ENCODE measurements around the gene NPEPL1.

The NPEPL1 gene

GRCh38 chr20:58685988-58686387 is 6.6 kb upstream of the NPEPL1 start:
- no peak for DNase-seq

- no peak for DNase-seq
Observed at GRCh38 chr20:58688414-58688813, 4.2 kb upstream of the NPEPL1 start.

- no peak for DNase-seq
Observed at GRCh38 chr20:58688840-58689239, 3.8 kb upstream of the NPEPL1 start.

GRCh38 chr20:58690396-58691135 is 2.0 kb upstream of the NPEPL1 start:
- no peak for DNase-seq

GRCh38 chr20:58691773-58692578 is 624 bp upstream of the NPEPL1 start:
- DNase-seq = peak in 1 of 5 experiments; percentile 7

- peak in 1 of 5 experiments; percentile 35 for DNase-seq
Observed at GRCh38 chr20:58693226-58694006, 816 bp downstream of the NPEPL1 start.

- DNase-seq = no peak
Observed at GRCh38 chr20:58694241-58695083, 1.9 kb downstream of the NPEPL1 start.

- no peak for DNase-seq
Observed at GRCh38 chr20:58695084-58695722, 2.6 kb downstream of the NPEPL1 start.

- no peak for DNase-seq
Observed at GRCh38 chr20:58695895-58696375, 3.3 kb downstream of the NPEPL1 start.

- no peak for DNase-seq
Observed at GRCh38 chr20:58696411-58696961, 3.9 kb downstream of the NPEPL1 start.

GRCh38 chr20:58697201-58697866 is 4.7 kb downstream of the NPEPL1 start:
- no peak for DNase-seq

GRCh38 chr20:58697867-58698703 is 5.5 kb downstream of the NPEPL1 start:
- DNase-seq = no peak

GRCh38 chr20:58698741-58699622 is 6.4 kb downstream of the NPEPL1 start:
- DNase-seq = no peak

GRCh38 chr20:58699623-58700107 is 7.1 kb downstream of the NPEPL1 start:
- no peak for DNase-seq

GRCh38 chr20:58700121-58700821 is 7.7 kb downstream of the NPEPL1 start:
- DNase-seq = peak in 1 of 5 experiments; percentile 20

GRCh38 chr20:58700823-58701222 is 8.2 kb downstream of the NPEPL1 start:
- no peak for DNase-seq

GRCh38 chr20:58701431-58702160 is 9.0 kb downstream of the NPEPL1 start:
- no peak for DNase-seq
